Renal pelvis (tissue), 4 donors: Measurements from ENCODE around the gene SH3GLB2. TPM values are rescaled to one million over a fixed set of nuclear protein-coding genes. Genes with fewer than 3 reads are reported as not detected.

ENCODE experiments used
- DNase-seq: peaks from one replicate; pipeline ENCODE4 v3.0.0-alpha.2; 2013
- polyA plus RNA-seq, 3 donors: library from polyadenylated mRNA; unstranded; fragments of 120-200 nt; gene quantifications; one replicate each; pipeline ENCODE4 v1.2.1, GENCODE V29; 2013; ENCODE audit not compliant: insufficient read length in 3 of 3

The SH3GLB2 gene
- polyA plus RNA-seq, 3 donors: 128 to 158 (median 141) TPM

GRCh38 chr9:129026442-129027223 is 1.5 kb downstream of the SH3GLB2 start:
- peak; percentile 84 for DNase-seq

- DNase-seq: no peak
Observed at GRCh38 chr9:129023908-129024233, 4.3 kb downstream of the SH3GLB2 start.

- peak; percentile 52 for DNase-seq
Observed at GRCh38 chr9:129023036-129023907, 4.9 kb downstream of the SH3GLB2 start.

- DNase-seq: no peak
Observed at GRCh38 chr9:129022037-129022436, 6.1 kb downstream of the SH3GLB2 start.

GRCh38 chr9:129021091-129021490 is 7.0 kb downstream of the SH3GLB2 start:
- no peak for DNase-seq

- DNase-seq: no peak
Observed at GRCh38 chr9:129014608-129015007, 13.5 kb downstream of the SH3GLB2 start.

- no peak for DNase-seq
Observed at GRCh38 chr9:129014124-129014523, 14.0 kb downstream of the SH3GLB2 start.

GRCh38 chr9:129013674-129014073 is 14.5 kb downstream of the SH3GLB2 start:
- no peak for DNase-seq

- DNase-seq: no peak
Observed at GRCh38 chr9:129012893-129013448, 15.2 kb downstream of the SH3GLB2 start.

- no peak for DNase-seq
Observed at GRCh38 chr9:129012343-129012742, 15.8 kb downstream of the SH3GLB2 start.

GRCh38 chr9:129011761-129012181 is 16.4 kb downstream of the SH3GLB2 start:
- DNase-seq: no peak

GRCh38 chr9:129011170-129011569 is 17.0 kb downstream of the SH3GLB2 start:
- DNase-seq: no peak

GRCh38 chr9:129010267-129010975 is 17.7 kb downstream of the SH3GLB2 start:
- no peak for DNase-seq

GRCh38 chr9:129009584-129010141 is 18.5 kb downstream of the SH3GLB2 start:
- no peak for DNase-seq

GRCh38 chr9:129008986-129009583 is 19.0 kb downstream of the SH3GLB2 start:
- DNase-seq: no peak

GRCh38 chr9:129008469-129008965 is 19.6 kb downstream of the SH3GLB2 start:
- DNase-seq: no peak

GRCh38 chr9:129007766-129008468 is 20.2 kb downstream of the SH3GLB2 start:
- no peak for DNase-seq

- no peak for DNase-seq
Observed at GRCh38 chr9:129007035-129007765, 20.9 kb downstream of the SH3GLB2 start.

GRCh38 chr9:129006328-129007034 is 21.6 kb downstream of the SH3GLB2 start:
- DNase-seq: peak; percentile 52
